ENCODE data around the gene TPPP2. TPM values are rescaled to one million over a fixed set of nuclear protein-coding genes. Genes with fewer than 3 reads are reported as not detected.

Gene TPPP2
- total and polyA plus RNA-seq, 10 of the 15 experiments (the other 5 are each of a cell fraction or from before 2014, with no cell fraction given): not detected

DNA sequence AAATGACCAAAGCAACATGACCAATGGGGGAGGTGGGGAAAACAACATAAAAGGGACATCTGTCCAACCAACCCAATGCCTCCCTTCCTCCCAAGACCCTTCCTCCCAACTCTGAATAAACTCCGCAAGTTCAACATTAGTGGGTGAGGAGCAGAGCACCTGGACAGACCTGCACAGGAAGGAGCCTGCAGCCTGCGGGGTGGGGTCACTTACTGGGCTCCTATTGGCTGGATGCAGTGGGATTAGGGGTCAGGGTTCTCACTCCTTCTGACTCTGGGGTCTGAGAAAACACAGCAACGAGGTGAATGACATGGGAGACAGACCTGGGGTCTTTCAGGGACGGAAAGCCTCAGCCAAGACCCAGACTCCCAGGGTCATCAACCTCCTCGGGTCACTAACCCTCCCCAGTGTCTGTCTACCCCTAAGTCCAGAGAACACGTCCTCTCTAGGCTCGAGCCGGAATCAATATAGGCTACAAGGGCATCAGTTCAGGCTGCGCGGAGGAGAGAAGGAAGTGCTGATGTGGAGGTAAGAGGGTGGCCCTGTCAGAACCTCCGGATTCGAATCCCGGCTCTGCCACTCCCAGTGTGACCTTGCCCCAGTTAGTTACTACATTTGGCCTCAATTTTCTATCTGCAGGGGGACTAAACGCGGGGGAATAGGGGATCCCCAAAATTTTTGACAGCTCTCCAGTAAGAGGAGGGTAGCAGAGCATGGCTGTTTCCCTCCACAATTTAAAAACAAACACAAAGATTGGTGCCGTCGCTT, 6.0 kb upstream of the TPPP2 start (continued):
- no peak for TF ChIP-seq CHD4 (IDR thresholded peaks at IDR 0.05)
- no peak for TF ChIP-seq BMI1 (IDR thresholded peaks at IDR 0.05; ENCODE audit: borderline replicate concordance)
- TF ChIP-seq, protein P1, sequence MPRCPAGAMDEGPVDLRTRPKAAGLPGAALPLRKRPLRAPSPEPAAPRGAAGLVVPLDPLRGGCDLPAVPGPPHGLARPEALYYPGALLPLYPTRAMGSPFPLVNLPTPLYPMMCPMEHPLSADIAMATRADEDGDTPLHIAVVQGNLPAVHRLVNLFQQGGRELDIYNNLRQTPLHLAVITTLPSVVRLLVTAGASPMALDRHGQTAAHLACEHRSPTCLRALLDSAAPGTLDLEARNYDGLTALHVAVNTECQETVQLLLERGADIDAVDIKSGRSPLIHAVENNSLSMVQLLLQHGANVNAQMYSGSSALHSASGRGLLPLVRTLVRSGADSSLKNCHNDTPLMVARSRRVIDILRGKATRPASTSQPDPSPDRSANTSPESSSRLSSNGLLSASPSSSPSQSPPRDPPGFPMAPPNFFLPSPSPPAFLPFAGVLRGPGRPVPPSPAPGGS (IDR thresholded peaks at IDR 0.05; ENCODE audit: borderline replicate concordance, insufficient read depth, low read depth, low read length, poor library complexity, severe bottlenecking): no peak
- TF ChIP-seq, protein P2, sequence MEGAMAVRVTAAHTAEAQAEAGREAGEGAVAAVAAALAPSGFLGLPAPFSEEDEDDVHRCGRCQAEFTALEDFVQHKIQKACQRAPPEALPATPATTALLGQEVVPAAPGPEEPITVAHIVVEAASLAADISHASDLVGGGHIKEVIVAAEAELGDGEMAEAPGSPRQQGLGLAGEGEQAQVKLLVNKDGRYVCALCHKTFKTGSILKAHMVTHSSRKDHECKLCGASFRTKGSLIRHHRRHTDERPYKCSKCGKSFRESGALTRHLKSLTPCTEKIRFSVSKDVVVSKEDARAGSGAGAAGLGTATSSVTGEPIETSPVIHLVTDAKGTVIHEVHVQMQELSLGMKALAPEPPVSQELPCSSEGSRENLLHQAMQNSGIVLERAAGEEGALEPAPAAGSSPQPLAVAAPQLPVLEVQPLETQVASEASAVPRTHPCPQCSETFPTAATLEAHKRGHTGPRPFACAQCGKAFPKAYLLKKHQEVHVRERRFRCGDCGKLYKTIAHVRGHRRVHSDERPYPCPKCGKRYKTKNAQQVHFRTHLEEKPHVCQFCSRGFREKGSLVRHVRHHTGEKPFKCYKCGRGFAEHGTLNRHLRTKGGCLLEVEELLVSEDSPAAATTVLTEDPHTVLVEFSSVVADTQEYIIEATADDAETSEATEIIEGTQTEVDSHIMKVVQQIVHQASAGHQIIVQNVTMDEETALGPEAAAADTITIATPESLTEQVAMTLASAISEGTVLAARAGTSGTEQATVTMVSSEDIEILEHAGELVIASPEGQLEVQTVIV (IDR thresholded peaks at IDR 0.05; ENCODE audit: borderline replicate concordance, partially characterized antibody): no peak
- no peak for TF ChIP-seq STAT1 (conservative IDR thresholded peaks at IDR 0.05)

DNA sequence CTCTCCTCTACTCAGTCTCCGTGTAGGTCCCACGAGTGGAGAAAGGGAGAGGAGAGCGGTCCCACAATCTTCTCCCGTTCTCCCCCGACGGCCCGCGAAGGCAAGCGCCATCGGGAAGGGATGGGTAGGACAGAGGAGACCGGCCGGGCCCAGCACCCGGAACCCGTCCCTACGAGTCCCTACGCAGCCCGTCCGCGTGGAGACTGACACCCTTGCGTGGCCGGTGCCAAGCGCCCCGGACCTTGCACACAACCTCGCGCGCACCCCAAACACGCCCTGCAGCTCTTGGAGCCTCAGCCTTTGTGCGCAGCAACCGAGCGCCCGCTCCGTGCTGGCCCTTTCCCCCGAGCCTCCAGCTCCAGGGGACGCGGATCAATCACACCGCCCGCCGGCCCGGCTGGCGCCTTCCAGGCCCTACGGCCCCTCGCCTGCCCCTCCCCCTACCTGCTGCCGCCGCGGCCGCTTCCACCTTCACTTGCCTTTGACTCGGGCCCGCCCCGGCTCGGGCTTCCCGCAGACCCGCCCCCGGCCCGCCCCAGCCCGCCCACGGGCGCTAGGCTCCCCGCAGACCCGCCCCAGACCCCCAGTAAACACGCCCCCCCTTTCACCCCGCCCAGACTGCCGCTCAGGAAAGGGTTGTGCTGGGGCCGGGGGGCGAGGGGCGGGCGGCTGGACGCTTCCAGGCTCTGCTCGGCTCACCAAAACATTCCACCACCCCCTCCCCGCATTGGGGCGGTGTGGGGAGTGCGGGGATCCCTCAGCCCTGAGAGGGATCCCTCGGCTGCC, 5.2 kb upstream of the TPPP2 start, which contains the start of gene NDRG2:
TSS of gene NDRG2 (minus strand) at position 477 of the 786 bp plus-strand sequence. CDS start 1,746 bp downstream, outside the sequence.
- H3K27ac ChIP-seq (ENCODE audit: control insufficient read depth, insufficient read depth): no peak within 1 kb of the TSS
- POLR2A ChIA-PET: no interaction called here
- no peak within 1 kb of the TSS for H3K9ac ChIP-seq (ENCODE audit: control insufficient read depth, insufficient read depth, low read length)
- no peaks in the 10 kb centered on the region for H3K79me2 ChIP-seq (ENCODE audit: control insufficient read depth, insufficient read depth, low read length)
- no peaks in the 10 kb centered on the region for H3K36me3 ChIP-seq (ENCODE audit: control insufficient read depth in 2 of 2, insufficient read depth in 2 of 2, low read length in 1 of 2)
- H3K4me3 ChIP-seq: no peak within 1 kb of the TSS; the same call in 1 of the 2 replicates
- no peaks in the 10 kb centered on the region for H4K20me1 ChIP-seq (ENCODE audit: control insufficient read depth, insufficient read depth)
- SMC1A ChIA-PET (ENCODE audit: uncharacterized antibody, unreplicated experiment): no interaction called here
- in situ Hi-C loops (cut with MboI): no loop called here
- TF ChIP-seq RUNX3 (IDR thresholded peaks at IDR 0.05; ENCODE audit: low read length): no peak
- TF ChIP-seq CHD1 (IDR thresholded peaks at IDR 0.05; ENCODE audit: low read depth, low read length): no peak
- TF ChIP-seq, protein P3, sequence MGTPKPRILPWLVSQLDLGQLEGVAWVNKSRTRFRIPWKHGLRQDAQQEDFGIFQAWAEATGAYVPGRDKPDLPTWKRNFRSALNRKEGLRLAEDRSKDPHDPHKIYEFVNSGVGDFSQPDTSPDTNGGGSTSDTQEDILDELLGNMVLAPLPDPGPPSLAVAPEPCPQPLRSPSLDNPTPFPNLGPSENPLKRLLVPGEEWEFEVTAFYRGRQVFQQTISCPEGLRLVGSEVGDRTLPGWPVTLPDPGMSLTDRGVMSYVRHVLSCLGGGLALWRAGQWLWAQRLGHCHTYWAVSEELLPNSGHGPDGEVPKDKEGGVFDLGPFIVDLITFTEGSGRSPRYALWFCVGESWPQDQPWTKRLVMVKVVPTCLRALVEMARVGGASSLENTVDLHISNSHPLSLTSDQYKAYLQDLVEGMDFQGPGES (IDR thresholded peaks at IDR 0.05): no peak
- TF ChIP-seq, protein P4, sequence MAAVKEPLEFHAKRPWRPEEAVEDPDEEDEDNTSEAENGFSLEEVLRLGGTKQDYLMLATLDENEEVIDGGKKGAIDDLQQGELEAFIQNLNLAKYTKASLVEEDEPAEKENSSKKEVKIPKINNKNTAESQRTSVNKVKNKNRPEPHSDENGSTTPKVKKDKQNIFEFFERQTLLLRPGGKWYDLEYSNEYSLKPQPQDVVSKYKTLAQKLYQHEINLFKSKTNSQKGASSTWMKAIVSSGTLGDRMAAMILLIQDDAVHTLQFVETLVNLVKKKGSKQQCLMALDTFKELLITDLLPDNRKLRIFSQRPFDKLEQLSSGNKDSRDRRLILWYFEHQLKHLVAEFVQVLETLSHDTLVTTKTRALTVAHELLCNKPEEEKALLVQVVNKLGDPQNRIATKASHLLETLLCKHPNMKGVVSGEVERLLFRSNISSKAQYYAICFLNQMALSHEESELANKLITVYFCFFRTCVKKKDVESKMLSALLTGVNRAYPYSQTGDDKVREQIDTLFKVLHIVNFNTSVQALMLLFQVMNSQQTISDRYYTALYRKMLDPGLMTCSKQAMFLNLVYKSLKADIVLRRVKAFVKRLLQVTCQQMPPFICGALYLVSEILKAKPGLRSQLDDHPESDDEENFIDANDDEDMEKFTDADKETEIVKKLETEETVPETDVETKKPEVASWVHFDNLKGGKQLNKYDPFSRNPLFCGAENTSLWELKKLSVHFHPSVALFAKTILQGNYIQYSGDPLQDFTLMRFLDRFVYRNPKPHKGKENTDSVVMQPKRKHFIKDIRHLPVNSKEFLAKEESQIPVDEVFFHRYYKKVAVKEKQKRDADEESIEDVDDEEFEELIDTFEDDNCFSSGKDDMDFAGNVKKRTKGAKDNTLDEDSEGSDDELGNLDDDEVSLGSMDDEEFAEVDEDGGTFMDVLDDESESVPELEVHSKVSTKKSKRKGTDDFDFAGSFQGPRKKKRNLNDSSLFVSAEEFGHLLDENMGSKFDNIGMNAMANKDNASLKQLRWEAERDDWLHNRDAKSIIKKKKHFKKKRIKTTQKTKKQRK (IDR thresholded peaks at IDR 0.05; ENCODE audit: low read depth, low read length): no peak
- no peak for TF ChIP-seq EED (IDR thresholded peaks at IDR 0.05; ENCODE audit: low read depth)
- TF ChIP-seq MEF2A (IDR thresholded peaks at IDR 0.05; ENCODE audit: insufficient read depth, low read depth, low read length): no peak
- no peak within 1 kb of the TSS for H2AFZ ChIP-seq (ENCODE audit: control insufficient read depth, low read depth, low read length)
- DNase-seq (ENCODE audit: low read depth, low spot score) (no peak), FAIRE-seq (no peak), ATAC-seq (peak; percentile 66)
- BruUV-seq (replicated peaks): no TSS peak
- WGBS (ENCODE audit: insufficient coverage, insufficient replicate concordance, low lambda C conversion rate, missing lambda C conversion rate): 10% methylated on average over 44 of the region's 72 CpGs
- H3K9me3 ChIP-seq (replicated peaks; ENCODE audit: control insufficient read depth, insufficient read depth, low read length): no peaks in the 10 kb centered on the region
- H3K27me3 ChIP-seq (replicated peaks in 1 of 2; ENCODE audit: control insufficient read depth in 2 of 2, insufficient read depth in 2 of 2, low read length in 1 of 2): peaks cover 15 to 18% of the 10 kb centered on the region in 2 experiments
- intact Hi-C loops (cut with micrococcal nuclease; ENCODE audit: unreplicated experiment): no loop called here
- RAD21 ChIA-PET (ENCODE audit: unreplicated experiment): no interaction called here
- CTCF ChIA-PET: interaction anchor here (1.1 kb wide), 1 partner anchor 43 kb away, joined by 3 read pairs; no protein-coding TSS in a partner anchor
- H3K4me2 ChIP-seq (ENCODE audit: control insufficient read depth, insufficient read depth): peak within 1 kb of the TSS; percentile 87
- H3K4me1 ChIP-seq (ENCODE audit: control insufficient read depth, insufficient read depth, low read length): peaks cover 4% of the 10 kb centered on the region; the same call in 1 of the 2 replicates

Data from GM12878 (cell line).